GM21825 (cell line): ENCODE data around the gene FANCD2.
"Not testable (repeated sequence)": the region's sequence is repeated elsewhere in the genome, so short reads cannot be mapped to it uniquely, and the experiment has no call there.

ENCODE experiments used
- ATAC-seq: cut with Tn5 transposase; IDR thresholded peaks from one replicate; pipeline ENCODE4 v1.9.1; 2021; ENCODE audit warnings: mild to moderate bottlenecking, moderate library complexity; ENCODE audit not compliant: unreplicated experiment

FANCD2 gene

GRCh38 chr3:10012106-10012505, 14.1 kb upstream of the FANCD2 start:
- ATAC-seq = no peak

GRCh38 chr3:10015461-10015904, 10.8 kb upstream of the FANCD2 start:
- ATAC-seq = no peak

GRCh38 chr3:10017636-10018292, 8.5 kb upstream of the FANCD2 start:
- no peak for ATAC-seq

DNA sequence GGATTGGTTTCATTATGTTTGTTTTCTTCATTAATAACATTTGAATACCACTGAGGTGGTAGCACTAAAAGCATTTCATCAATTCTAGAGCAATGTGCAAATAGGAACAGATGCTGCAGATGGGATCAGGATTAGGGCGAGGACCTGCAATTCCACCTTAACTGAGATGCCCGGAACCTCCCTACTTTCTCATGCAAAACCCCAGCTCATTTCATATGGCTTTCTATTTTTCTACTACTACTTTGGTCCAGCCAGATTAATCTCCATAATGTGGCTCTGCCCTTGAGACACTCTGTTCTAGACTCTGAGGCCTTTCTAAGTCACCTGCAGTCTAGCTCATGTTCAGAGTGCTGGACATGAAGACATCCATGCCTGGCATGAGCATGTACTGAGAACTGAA, 7.4 kb upstream of the FANCD2 start:
- ATAC-seq = not testable (repeated sequence)

GRCh38 chr3:10019326-10019725, 6.9 kb upstream of the FANCD2 start:
- no peak for ATAC-seq

- no peak for ATAC-seq
Observed at GRCh38 chr3:10021856-10022775, 4.1 kb upstream of the FANCD2 start.

DNA sequence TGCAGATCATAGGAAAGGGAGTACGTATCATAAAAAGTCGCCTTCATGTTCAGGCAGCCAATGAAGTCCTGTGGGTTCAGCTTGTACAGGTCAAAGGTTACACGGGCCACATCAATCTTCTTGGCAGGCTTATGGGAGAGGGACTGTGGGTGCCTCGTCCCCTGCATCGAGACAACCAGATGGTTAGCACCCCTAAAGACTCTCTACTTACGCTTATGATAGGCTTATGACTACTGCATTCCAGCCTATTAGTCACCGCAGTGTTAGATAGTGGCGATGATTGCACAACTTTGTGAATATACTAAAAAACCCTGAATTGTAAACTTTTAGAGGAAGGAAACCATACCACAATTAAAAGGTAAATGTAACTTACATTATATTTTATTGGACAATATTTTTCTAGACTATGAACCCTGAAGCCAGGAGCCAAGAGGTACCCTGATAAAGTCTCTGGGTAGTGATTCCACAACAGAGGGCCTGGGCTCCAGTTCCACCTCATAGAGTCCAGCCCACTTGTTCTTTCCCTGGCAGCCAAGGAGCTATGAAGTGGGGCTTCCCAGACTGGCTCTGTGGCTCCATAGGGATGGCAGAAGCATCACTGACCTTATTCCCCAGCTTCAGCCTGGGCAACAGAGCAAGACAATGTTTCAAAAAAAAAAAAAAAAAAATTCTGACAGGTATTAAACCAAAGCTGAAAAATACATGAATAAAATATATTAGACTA, 2.5 kb upstream of the FANCD2 start:
- ATAC-seq = no peak

- no peak for ATAC-seq
Observed at GRCh38 chr3:10025205-10026083, 793 bp upstream of the FANCD2 start.

- no peak for ATAC-seq
Observed at GRCh38 chr3:10041034-10041433, 14.8 kb downstream of the FANCD2 start.

- no peak for ATAC-seq
Observed at GRCh38 chr3:10047876-10048275, 21.6 kb downstream of the FANCD2 start.

- not testable (repeated sequence) for ATAC-seq
Observed at GRCh38 chr3:10053054-10053453, 26.8 kb downstream of the FANCD2 start.

DNA sequence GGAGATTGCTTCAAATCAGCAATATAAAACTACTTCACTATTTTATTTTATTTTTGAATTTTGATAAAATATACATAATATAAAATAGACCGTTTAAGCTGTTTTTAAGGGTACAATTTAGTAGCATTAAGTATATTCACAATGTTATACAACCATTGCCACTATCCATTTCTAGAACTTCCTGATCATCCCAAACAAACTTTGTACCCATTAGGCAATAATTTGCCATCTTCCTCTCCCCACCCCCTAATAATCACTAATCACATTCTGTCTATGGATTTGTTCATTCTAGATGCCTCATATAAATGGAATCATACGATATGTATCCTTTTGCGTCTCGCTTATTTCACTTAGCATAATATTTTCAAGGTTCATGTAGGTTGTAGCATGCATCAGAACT, 28.9 kb downstream of the FANCD2 start:
- ATAC-seq = no peak

- ATAC-seq = not testable (repeated sequence)
Observed at GRCh38 chr3:10070077-10070476, 43.8 kb downstream of the FANCD2 start.

GRCh38 chr3:10074666-10075065, 48.4 kb downstream of the FANCD2 start:
- ATAC-seq = no peak

- ATAC-seq = no peak
Observed at GRCh38 chr3:10081871-10082270, 55.6 kb downstream of the FANCD2 start.

DNA sequence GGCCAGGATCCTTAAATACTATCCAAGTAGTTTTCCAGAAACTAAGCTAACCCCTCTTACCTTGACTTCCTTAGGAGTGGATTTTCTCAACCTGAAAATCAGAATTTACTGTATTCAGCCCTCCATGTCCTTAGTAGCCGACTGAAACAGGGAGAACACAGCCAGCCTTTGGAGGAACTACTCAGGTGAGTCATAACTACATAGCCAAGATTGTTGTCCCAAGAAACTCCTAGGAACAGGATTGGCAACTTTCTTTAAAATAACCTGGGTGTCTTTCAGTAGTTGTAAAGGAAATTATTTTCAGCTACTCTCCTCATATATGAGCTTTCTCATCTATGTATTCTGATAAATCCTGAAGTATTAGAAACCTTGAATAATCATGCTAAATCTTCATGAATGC, 59.5 kb downstream of the FANCD2 start:
- no peak for ATAC-seq

GRCh38 chr3:10088256-10088655, 62.0 kb downstream of the FANCD2 start:
- ATAC-seq = no peak

- no peak for ATAC-seq
Observed at GRCh38 chr3:10090179-10090578, 63.9 kb downstream of the FANCD2 start.

DNA sequence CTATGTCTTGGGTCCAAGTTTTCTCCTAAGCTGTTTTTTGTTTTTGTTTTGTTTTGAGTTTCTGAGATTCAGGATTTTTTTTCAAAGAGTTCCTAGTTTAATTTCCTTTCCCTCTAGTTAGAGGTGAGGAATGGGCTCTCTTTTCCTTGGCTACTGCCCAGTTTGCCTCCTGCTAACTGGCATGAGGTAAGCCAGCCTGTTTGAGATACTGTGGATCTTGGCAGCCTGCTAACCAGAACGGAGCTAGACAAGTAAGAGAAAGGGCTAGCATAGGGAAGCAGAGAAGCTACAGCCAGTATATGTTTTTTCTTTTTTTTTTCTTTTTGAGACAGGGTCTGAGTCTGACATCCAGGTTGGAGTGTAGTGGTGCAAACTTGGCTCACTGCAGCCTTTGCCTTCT, 64.5 kb downstream of the FANCD2 start:
- ATAC-seq = not testable (repeated sequence)

GRCh38 chr3:10091387-10091786, 65.2 kb downstream of the FANCD2 start:
- not testable (repeated sequence) for ATAC-seq
